Body of pancreas (tissue), 4 donors: ENCODE results near the gene NAPA.

Experiments used
- POLR2A ChIP-seq, 3 donors: fragments of 450-650 bp; IDR thresholded peaks; one replicate each; pipeline ENCODE4 v1.6.1; 2016; ENCODE audit warnings: antibody characterized with exemption in 3 of 3, mild to moderate bottlenecking in 2 of 3
- TF ChIP-seq, protein P1 (sequence below), 7 experiments: fragments of 450-650 bp in 4 of 7; fragments of 200-600 bp in 3 of 7; sonication (generic) in 3 of 7; IDR thresholded peaks; one replicate each; pipeline ENCODE4 v1.5.1; 2016 to 2019; ENCODE audit warnings: antibody characterized with exemption in 7 of 7

DNA sequence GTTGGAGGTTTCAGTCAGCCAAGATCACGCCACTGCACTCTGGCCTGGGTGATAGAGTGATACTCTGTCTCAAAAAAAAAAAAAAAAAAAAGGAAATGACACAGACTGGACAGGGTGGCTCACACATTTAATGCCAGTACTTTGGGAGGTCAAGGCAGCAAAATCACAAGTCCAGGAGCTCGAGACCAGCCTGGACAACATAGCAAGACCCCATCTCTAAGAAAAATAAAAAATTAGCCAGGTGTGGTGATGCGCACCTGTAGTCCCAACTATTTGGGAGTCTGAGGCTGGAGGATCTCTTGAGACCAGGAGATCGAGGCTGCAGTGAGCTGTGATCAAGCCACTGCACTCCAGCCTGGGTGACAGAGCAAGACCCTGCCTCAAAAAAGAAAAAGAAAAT lies 22.6 kb upstream of the NAPA start:
- TF ChIP-seq, protein P1, sequence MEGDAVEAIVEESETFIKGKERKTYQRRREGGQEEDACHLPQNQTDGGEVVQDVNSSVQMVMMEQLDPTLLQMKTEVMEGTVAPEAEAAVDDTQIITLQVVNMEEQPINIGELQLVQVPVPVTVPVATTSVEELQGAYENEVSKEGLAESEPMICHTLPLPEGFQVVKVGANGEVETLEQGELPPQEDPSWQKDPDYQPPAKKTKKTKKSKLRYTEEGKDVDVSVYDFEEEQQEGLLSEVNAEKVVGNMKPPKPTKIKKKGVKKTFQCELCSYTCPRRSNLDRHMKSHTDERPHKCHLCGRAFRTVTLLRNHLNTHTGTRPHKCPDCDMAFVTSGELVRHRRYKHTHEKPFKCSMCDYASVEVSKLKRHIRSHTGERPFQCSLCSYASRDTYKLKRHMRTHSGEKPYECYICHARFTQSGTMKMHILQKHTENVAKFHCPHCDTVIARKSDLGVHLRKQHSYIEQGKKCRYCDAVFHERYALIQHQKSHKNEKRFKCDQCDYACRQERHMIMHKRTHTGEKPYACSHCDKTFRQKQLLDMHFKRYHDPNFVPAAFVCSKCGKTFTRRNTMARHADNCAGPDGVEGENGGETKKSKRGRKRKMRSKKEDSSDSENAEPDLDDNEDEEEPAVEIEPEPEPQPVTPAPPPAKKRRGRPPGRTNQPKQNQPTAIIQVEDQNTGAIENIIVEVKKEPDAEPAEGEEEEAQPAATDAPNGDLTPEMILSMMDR (IDR thresholded peaks at IDR 0.05) = no peak
- no peak for TF ChIP-seq POLR2A (IDR thresholded peaks at IDR 0.05)
